Fibroblast of skin of back (primary cell): ENCODE data around the gene CYP39A1. TPM values are rescaled to one million over a fixed set of nuclear protein-coding genes. Genes with fewer than 3 reads are reported as not detected.
A peak's percentile ranks its signal among the peaks of the same experiment; 100 is the strongest.

Experiments used
- DNase-seq: peaks from one replicate; pipeline ENCODE4 v3.0.0-alpha.2; 2013
- polyA plus RNA-seq, 2 experiments: library from polyadenylated mRNA; unstranded; fragments of 120-200 nt; gene quantifications; one replicate each; pipeline ENCODE4 v1.2.1, GENCODE V29; 2013; ENCODE audit not compliant: insufficient read length in 2 of 2

Gene CYP39A1
- not detected for polyA plus RNA-seq (2013, experiment 1 of 2; ENCODE audit: insufficient read length)
- polyA plus RNA-seq (2013, experiment 2 of 2; ENCODE audit: insufficient read length) = not detected

- peak; percentile 74 for DNase-seq
Measured at GRCh38 chr6:46652603-46653438, at the start of gene CYP39A1, which contains the start of gene SLC25A27. Gene CYP39A1, minus strand, starts transcription at chr6:46652818. Its CDS starts 236 bp downstream, at chr6:46652582. Gene SLC25A27, plus strand, starts transcription at chr6:46652975. Its CDS starts 218 bp downstream, at chr6:46653193.

DNA sequence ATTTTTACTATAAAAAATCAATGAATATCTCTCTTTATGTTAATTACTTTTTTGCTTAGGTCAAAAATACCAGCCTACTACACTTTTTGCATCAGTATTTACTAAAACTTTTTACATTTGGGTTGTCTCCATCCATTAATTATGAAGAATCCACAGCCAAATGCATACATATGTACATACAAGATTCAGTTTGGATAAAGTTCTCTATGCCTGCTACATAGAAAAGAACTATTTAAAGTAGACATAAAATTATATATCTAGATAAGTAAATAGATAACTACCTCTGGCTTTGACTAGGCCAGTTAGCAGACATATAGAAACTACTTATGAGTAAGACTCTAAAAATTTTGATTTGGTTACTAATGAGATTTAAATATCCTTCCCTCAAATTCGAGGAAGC, 47.4 kb upstream of the CYP39A1 start:
- no peak for DNase-seq

GRCh38 chr6:46690911-46691451, 38.4 kb upstream of the CYP39A1 start:
- DNase-seq = no peak

GRCh38 chr6:46690141-46690755, 37.6 kb upstream of the CYP39A1 start:
- no peak for DNase-seq

DNA sequence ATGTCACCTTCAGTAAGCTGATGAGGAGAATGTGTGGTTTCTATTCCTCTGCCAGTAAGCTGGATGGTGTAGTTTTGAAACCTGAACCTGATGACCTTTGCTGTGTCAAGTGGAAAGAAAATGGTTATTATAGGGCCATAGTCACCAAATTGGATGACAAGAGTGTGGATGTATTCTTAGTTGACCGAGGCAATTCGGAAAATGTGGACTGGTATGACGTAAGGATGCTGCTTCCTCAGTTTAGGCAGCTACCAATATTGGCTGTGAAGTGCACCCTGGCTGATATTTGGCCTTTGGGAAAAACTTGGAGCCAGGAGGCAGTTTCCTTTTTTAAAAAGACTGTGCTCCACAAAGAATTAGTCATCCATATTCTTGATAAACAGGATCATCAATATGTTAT, 37.0 kb upstream of the CYP39A1 start:
- DNase-seq = no peak

DNA sequence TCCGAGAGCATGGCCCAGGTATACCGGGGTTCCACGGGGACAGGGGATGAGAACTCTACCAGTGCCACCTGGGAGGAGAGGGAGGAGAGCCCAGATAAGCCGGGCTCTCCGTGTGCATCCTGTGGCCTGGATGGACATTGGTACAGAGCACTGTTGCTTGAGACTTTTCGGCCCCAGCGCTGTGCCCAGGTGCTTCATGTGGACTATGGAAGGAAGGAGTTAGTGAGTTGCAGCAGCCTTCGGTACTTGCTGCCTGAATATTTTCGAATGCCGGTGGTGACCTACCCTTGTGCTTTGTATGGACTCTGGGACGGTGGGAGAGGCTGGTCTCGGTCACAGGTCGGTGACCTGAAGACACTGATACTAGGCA, 36.3 kb upstream of the CYP39A1 start:
- no peak for DNase-seq

DNA sequence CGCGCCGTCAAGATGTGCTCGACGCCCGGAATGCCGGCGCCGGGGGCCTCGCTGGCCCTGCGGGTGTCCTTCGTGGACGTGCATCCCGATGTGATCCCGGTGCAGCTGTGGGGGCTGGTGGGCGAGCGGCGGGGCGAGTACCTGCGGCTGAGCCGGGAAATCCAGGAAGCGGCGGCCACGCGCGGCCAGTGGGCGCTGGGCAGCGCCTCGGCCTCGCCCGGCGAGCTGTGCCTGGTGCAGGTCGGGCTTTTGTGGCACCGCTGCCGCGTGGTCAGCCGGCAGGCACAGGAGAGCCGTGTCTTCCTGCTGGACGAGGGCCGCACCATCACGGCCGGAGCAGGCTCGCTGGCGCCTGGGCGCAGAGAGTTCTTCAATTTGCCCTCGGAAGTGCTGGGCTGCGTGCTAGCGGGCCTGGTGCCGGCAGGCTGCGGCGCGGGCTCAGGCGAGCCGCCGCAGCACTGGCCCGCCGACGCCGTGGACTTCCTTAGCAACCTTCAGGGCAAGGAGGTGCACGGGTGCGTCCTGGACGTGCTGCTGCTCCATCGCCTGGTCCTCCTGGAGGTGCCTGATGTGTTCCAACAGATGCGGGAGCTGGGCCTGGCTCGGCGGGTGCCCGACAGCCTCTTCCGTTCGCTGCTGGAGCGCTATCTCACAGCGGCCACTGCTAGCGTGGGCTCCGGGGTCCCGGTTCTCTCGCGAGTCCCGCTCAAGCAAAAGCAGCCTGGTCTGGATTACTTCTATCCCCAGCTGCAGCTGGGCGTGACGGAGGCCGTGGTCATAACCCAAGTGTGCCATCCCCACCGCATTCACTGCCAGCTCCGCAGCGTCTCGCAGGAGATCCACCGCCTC, 35.7 kb upstream of the CYP39A1 start:
- DNase-seq = no peak

DNA sequence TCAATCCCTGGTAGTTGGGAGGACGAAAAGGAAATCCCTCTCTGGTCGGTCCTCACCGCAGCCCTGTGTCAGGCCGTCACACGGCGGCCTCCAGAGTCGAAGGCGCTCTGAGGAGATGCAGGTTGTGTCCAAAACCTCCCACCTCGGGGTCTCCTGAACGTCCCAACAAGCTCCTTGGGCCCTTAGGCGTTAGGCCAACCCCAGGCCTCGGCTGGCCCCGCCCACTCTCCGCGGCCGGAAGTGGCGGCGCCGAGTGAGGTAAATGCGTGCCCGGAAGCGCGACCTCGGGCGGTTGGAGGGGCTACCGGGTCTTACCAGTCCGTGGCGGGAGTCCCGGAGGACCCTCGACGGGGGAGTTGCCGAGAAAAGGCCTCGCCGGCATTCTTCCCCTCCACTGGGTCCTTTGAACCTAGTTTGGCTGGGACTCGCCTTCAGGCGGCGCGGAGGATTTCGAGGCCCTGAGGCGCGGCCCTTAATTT, 35.0 kb upstream of the CYP39A1 start, which contains the start of gene TDRD6:
Gene TDRD6 (plus strand): TSS at position 267 of the 479 bp plus-strand sequence. CDS start 244 bp downstream, outside the sequence.
- DNase-seq = no peak

GRCh38 chr6:46684771-46685170, 32.2 kb upstream of the CYP39A1 start:
- peak; percentile 54 for DNase-seq

DNA sequence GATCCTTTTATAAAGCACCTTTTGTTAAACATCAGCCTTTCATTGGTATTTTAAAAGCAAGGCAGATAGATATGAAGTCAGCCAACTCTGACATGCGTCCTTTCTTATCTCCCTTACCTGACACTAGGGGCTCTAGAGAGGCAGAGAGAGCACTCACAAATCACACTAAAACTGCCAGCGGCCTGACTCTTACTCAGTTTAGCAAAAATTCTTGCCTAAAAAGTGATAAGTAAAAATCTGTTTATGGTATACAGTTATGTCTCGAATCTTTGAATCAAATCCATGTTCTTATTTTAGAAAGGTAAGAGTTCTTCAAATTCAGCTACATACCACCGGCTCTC, 24.7 kb upstream of the CYP39A1 start:
- DNase-seq = no peak

DNA sequence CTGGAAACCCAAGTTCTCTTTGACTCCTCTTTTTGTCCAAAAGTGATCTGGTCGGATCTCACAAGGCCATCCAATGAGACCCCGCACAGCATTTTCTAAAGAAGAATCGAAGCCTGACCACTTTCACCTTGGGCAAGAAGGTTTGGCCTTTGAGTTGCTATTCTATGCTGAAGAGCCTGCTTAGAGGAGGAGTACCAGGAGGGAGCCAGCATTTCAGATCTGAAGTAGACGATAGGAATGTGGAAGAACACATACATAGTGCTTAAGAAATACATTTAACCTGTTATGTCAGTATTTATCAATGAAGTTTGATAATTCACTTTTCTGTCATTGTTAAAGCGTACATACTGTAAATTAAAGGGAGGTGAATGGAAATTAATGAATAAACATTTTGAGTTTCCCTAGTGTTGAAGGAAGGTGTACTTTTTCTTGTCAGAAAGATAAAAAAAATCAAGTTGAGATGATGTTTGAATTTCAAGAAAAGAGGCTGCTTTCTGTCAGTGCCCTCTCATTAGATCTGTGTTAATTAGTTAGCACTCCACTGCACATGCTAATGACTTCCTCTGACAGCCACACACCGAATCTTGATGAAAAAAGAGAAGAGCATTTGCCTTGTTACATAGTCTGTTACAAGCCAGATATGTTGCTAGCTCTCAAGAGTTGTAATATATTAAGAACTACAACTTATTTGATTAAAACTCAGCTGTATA, 24.1 kb upstream of the CYP39A1 start:
- no peak for DNase-seq

GRCh38 chr6:46674410-46674809, 21.8 kb upstream of the CYP39A1 start:
- DNase-seq = no peak

- no peak for DNase-seq
Measured at GRCh38 chr6:46667377-46667776, 14.8 kb upstream of the CYP39A1 start.

- no peak for DNase-seq
Measured at GRCh38 chr6:46661483-46661882, 8.9 kb upstream of the CYP39A1 start.

DNA sequence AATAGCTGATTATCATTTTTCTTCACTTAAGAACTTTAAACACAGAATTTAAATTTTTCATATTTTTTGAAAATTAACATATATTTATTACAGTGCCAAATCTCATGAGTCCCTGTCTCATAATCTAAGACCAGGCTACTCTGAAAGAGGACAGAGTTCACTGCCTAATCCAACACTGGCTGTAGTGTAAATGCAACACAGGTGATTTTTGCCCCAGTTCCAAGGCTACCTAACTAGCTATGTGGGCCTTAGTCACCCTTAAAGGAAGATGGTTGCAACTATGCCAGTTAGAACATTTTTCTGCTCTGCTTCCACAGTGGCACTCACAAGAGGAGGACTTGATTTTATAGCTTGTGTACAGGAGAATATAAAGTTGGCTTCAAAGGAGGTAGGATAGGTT, 5.0 kb upstream of the CYP39A1 start:
- no peak for DNase-seq

DNA sequence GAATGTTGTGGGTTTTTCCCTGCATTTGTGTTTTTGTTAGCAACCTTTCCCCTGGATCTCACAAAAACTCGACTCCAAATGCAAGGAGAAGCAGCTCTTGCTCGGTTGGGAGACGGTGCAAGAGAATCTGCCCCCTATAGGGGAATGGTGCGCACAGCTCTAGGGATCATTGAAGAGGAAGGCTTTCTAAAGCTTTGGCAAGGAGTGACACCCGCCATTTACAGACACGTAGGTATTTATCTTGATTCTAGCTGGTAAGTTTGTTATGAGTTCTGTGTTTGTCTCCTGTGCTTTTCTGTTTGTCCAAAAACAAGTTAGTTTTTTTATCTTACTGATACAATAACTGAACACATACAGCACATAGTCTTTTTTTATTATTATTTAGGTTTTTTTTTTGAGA, 3.2 kb upstream of the CYP39A1 start:
- DNase-seq = no peak

GRCh38 chr6:46653439-46654195, 999 bp upstream of the CYP39A1 start:
- no peak for DNase-seq

GRCh38 chr6:46652232-46652602, 401 bp downstream of the CYP39A1 start:
- DNase-seq = no peak

DNA sequence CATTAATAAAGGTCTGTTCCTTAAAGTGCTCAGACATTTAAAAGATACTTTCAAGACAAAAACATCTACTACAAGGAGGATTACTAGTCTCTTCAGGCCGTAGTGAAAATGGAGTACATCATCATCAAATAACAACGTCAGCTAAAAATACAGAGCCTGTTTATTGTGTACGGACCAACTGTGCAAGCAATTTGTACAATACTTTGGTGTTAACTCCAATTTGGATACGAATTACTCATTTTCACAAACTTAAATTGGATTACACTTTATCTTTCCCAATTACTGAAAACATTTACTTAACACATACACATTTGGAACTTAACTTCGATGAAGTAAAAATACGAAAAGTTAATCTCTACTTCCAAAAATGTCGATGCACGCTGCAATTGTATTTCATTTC, 802 bp downstream of the CYP39A1 start:
- no peak for DNase-seq

DNA sequence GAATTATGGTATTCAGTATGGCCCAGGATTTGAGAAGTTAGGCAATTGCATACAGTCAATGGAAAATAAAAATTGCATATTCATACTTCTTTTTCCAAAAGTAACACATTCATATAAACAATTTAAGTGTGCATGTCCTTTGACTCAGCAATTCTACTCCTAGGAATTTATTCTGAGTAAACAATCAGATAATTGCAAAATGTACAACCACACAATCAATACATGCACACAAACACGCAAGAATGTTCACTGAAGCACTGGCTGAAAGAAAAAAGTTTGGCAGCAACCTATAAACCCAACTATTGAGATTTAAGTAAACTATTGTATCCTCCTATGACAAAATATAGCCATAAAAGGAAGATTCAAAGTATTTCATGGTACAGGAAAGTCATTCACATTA, 1.6 kb downstream of the CYP39A1 start:
- no peak for DNase-seq

DNA sequence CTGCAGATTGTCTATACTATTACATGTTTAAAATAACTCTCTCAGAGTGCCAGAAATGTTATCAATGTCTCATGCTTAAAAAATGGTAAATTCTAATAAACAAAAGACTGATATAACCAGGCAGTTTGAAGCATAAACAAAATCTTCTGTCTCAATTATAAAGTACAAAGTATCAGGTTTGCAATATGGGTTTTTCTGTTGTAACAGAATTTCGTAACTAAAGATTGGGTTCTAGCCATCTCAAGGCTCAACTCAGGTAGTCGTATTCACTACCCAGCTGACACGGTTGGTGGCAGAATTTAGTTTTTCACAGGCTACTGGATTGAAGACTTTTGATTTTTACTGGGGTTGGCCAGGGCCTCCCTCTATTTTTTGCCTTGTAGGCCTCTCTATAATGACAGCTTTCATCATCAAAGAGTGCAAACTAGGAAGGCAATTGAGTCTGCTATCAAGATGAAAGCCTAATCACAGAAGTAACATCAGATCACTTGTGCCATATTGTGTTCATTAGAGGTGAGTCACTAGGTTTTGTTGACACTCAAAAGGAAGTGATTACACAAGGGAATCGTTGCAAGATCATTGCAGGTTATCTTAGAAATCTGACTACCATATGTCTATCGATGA, 3.6 kb downstream of the CYP39A1 start:
- DNase-seq = no peak
